Right hindlimb (tissue), 1 donor: ENCODE results near the gene TM9SF4.
"Not testable (repeated sequence)": the region's sequence is repeated elsewhere in the genome, so short reads cannot be mapped to it uniquely, and the experiment has no call there.

ENCODE experiments used
- DNase-seq: peaks from one replicate; pipeline ENCODE4 v3.0.0-alpha.2; 2018

TM9SF4 gene

DNA sequence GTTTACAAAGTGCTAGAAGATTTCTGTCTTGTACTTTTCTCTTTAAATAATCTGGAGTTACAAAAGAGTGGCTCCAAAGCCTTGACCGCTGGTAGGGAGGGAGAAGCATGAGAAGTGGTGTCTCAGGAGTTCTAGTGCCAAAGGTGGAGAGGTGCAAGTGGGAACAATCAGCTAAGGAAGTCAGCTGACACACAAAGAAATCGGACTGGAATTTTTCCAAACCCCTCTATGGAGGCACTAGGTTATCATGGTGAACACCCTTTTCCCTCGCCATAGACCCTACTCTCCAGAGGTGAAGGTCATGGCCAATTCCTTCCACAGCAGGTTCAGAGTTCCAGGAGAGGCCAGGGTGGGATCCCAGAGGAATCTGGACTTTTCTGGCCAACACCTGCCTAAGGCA lies 83.2 kb downstream of the TM9SF4 start:
- DNase-seq = no peak

DNA sequence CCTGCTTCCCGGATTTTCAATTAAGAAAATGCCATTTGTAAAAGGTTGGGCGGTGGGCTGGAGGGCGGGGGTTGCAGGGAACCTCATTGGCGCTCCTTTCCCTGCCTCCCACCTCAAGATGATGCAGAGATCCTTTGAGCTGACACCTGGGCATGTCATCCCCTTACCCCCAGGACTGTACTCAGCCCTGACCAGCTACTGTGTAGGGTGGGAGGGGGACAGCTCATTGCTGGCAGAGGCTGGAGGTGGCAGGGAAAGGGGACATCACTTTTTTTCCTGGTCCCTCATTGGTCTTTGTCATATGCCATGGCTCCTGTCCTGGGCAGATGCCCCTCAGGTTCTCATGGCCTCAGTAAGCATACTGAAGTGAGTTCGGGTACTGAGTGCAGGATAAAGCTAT lies 83.8 kb downstream of the TM9SF4 start:
- not testable (repeated sequence) for DNase-seq

DNA sequence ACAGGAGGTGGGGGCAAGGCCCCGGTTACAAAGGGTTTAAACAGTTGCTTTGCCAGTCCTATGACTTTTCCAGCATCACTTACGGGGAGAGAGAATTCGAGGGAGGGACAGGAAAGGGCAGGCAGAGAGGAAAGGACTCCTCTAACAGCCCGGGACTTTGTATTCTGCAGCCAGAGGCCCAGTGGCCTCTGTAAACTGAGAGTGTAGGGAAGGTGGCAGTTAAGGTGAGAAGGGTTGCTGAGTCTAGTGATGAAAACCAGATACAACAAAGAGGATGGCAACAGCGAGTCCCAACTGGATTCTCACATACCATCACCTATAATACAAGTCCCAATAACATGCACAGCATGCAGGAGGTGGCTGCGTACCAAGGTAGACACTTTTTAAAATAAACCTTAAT lies 84.5 kb downstream of the TM9SF4 start:
- no peak for DNase-seq

DNA sequence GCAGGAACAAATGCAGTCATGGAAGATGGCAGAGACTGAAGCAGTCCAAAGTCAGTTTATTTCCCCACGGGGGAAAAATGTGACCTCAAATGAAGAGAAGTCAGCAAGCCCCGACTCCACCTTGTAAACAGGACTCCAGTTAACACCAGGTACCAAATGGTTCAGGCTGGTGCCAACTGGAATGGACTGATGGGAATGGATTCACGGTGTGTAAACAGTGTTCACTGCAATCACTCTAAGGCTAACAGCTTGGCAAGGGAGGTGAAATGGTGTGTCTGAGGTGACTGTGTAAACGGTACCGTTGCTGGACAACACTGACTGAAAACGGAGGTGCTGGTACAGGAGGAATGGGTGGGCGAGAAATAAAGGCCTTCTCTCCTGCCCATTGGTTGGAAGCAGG lies 86.1 kb downstream of the TM9SF4 start:
- no peak for DNase-seq

DNA sequence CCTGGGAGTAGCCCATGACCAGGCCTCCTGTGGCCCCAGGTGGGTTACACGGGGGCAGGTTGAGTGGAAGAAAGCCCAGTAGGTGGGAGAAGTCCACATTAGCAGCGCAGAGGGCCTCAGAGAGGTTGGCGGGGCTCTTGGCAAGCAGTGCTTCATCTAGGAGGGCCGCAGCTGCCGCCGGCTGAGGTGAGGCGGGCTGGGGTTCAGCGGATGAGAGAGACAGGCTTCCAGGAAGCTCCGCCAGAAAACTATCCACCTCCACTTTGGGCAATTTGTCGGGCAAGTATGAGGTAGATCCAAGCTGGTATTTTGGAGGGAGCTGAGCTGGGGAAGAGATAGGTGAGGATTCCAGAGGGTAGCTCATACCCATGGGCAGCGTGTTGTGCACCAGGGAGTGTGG lies 87.1 kb downstream of the TM9SF4 start:
- DNase-seq = not testable (repeated sequence)

DNA sequence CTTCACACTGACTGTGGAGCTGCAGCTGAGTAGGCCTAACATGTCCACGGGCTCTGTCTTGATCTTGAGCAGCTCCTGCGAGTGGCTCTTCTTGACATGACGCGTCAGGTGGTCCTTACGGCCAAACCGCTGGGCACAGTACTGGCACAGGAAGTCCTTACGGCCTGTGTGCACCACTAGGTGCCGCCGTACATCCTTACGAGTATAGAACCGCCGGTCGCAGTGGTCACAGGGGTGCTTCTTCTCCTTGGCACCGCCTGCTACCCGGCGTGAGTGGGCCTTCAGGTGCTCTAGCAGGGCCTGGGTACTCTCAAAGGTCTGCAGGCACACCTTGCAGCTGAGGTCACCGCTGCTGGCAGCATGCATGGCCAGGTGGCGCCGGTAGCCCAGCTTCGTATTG lies 87.6 kb downstream of the TM9SF4 start:
- DNase-seq = not testable (repeated sequence)

DNA sequence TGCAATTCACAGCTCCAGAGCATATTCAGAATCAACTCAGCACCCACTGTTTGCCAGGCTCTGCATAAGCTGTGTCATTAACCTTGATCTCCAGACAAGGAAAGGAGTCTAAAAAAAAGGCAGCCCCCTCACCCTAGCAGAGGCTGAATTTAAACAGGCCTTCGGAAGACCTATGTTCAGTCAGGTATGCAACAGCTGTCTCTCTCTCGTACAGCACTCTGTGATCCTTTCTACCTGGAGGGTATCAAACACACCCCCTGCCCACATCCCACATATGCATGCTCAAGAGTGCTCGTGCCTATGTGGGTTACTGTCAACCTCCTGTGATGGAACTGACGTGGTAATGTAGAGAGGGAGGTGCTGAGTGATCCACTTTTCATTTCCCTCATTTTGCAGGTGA lies 89.5 kb downstream of the TM9SF4 start:
- DNase-seq = no peak

DNA sequence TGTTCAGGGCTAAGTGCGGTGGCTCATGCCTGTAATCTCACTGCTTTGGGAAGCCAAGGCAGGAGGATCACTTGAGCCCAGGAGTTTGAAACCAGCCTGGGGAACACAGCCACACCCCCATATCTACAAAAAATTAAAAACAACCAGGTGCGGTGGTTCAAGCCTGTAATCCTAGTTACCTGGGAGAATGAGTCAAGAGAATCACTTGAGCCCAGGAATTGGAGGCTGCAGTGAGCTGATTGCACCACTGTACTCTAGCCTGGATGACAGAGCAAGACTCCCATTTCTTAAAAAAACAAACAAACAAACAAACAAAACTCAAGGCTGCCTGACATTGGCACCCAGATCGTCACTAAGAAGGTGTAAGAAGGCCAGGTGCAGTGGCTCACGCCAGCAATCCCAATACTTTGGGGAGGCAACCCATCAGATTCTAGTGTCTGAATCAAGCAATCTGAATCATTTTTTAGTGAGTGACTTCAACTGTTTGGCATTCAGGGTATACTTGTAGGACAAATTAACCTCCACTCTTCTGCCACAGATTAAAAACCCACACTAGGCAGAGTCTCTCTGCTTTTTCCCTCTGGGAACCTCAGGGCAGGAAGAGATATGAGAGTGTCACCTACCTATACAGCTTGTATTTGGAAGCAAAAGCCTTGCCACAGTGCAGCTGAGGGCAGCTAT lies 91.9 kb downstream of the TM9SF4 start:
- DNase-seq = no peak

DNA sequence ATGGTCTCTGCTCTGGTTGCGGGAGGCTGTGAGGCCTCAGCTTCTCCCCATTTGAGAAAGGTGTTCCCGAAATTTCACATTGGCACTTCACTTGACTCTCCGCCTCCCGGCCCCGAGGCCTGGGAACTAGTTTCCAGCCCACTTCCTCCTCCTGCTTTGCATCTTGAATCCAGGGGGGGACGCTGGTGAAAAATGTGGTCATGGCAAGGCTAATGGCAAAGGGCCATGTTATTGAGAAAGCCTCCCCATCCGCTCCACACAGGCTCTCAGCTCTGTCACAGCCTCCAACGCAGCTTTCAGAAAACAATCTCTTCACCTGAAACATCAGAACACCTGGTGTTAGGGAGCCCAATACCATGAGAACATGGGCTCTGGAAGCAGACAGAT lies 92.5 kb downstream of the TM9SF4 start:
- DNase-seq = no peak

DNA sequence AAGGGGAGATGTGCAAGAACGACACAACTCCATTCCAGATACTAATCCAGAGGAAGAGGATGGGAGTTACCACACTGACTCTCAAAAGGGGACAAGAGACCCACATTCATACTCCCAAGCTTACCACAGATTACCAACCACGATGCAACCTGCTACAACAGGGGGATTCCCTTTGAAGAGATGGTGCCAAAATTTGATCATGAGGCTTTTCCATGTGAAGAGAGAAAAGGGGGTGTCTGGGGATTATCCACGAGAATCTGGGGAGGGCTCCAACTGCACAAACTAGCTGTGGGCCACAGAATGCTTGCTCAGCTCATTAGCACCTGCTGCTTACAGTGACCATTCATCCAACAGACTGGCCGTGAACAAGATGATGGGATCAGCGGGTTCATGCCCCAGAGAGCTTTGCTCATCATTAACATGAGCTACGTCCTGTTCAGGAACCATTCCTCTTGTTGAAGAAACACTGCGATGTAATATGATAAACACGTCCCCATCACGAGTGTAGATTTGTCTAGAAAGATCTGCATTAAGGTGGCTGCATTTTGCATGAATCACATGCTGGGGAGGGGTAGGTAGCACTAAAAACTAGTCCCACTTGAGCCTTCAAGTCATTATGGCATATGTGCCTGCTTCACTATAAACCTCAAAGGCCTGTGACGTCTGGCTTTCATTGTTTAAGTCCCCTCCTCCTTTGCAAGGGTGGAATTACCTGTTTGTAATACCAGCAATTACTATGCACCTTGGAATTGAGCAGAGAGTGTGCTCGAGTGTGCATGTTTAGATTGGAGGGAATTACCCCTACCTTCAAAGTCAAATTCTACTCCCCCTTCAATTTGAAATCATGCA lies 94.1 kb downstream of the TM9SF4 start:
- no peak for DNase-seq

DNA sequence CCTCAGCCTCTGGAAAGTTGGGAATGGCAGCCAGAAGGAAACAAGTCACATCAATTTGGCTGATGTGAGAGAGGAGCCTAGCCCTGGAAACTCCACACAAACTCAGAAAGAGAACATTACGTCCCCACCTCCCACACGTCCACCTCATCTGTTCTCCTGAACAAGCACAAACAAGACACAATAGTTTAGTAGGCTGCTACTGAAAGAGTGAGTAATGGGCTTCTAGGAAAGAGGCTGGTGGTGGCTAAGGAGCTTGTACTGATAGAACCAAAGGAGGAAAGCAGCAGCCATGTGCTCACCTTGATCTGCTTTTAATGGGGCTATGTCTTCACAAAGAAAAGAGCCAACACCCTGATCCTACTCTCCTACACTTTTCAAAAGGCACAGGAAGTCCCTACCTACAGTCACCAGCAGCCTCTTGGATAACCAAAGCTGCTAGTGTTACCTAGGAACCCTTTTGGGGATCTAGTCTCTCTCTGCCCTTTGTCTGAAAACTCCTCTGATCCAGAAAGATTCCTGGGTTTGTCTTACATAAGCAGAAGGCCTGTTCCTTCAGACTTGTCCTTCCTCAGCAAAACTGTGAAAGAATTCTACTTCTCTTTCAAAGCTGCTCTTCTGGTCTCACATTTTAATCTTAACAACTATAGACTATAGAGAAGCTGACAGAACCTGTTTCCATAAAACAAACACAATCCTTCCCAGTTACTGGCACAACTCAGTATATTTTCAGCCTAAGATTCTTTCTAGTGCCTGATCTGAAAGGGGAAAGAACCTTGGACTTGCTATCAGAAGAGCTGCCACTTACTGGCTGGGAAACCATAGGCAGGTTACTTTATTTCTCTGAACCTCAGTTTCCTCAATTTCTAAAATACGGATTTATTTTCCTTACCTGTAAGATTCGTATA lies 94.9 kb downstream of the TM9SF4 start:
- no peak for DNase-seq

DNA sequence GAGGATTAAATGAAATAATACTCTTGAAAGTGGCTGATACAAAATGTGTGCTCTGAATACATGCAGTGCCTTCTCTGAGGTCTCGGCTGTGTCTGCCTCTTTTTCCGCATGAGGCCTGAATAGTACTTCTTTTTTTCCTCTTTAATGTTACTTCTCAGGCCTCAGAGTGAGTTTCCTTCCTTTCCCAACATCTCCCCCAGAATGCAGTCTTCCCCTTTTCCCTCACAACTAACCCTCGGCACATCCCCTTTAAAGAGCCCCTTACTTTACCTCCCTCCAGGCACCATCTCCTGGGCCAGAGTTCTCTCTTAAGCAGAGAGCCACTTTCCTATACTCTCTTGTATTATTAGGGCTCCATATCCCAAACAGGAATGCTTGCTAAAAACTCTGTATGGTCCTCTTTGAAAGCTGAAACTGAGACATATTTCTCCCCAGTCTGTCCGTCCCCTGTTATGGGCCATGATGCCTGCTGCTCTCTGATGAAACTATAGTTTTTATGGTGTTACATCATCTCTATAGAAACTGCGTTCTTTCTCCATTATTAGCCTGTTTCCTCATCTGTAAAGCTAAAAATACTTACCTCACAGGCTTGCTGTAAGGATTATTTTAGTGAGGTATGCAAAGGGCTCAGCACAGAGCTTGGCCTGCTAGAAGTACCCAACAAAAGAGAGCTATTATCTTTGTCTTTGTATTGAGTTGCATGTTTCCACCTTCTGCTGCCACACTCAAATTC lies 95.8 kb downstream of the TM9SF4 start:
- no peak for DNase-seq

DNA sequence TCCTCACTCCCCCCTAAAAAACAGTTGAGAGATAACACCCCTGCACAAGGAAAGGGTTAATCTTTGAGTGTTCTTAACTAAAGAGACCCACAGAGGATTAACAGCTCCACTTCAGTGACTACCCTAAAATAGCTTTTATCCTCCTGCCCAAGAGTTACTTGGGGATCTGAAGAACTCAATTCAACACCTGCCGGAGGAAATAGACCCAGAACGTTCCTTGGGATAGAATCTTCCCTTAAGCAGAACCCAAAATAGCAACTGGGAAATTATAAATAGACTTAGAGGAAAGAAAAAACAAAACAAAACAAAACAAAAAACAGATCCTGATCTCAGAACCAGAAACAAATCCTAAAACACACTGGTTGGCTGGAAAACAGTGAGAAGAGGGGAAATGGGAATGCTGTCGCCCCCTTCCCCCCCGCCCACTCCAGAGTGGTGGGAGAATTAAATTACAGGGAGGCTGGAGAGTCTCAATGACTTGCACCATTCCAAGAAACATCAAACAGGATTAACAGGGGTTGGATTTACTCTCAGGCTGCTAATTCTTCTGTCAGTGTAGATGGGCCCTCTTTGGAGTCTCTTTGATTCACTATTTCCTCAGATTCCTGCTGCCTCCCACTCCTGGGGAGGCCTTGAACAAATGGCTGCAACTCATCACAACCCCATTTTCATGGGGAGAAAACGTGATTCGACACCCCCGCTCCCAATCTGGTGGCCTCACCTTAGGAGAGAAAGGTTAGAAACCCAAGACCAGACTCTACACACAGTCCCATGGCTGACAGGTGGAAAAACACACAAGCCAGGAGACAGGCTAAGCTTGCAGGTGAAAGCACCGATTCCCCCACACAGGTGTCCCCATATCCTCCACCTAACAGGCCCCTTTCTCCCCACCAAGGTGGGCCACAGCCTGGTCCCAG lies 96.6 kb downstream of the TM9SF4 start:
- DNase-seq = no peak

DNA sequence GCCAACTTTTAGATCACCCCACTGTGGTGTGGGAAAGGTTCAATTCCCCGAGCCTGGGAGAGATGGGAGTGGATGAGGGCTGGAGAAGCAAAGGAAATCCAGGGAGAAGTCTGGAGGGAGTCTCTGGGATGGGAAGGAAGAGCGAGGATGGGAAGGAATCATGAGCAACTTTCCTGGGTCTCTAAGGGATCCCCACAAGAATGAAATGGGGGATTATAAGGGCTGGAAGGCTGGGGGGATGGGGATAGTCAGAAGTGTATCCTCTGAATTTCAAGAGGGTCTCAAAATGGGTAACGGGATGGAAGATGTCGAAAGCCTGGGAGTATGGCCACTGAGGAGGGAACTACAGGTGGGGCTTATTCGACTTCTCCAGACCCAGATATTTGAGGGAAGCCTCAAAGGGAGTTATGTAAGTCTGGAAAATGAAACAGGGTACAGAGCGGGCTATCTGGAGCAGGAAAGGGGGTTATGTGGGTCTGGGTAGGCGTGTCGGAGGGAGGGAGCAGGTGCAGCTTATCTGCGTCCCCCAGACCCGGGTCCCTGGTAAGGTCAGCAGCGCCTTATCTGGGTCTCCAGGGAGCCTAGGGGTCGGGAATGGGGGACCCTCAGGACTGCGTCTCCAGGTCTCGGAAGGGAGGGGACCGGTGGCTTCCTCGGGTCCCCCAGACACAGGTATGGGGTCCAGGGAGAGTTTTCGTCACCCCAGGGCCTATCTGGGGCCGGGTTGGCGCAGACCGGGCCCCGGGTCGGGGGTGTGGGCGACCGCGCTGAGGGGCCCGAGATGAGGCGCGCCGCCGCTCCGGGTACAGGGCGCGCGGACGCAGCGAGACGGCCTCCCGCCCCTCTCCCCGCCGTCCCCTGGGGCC lies 97.5 kb downstream of the TM9SF4 start:
- DNase-seq = no peak

DNA sequence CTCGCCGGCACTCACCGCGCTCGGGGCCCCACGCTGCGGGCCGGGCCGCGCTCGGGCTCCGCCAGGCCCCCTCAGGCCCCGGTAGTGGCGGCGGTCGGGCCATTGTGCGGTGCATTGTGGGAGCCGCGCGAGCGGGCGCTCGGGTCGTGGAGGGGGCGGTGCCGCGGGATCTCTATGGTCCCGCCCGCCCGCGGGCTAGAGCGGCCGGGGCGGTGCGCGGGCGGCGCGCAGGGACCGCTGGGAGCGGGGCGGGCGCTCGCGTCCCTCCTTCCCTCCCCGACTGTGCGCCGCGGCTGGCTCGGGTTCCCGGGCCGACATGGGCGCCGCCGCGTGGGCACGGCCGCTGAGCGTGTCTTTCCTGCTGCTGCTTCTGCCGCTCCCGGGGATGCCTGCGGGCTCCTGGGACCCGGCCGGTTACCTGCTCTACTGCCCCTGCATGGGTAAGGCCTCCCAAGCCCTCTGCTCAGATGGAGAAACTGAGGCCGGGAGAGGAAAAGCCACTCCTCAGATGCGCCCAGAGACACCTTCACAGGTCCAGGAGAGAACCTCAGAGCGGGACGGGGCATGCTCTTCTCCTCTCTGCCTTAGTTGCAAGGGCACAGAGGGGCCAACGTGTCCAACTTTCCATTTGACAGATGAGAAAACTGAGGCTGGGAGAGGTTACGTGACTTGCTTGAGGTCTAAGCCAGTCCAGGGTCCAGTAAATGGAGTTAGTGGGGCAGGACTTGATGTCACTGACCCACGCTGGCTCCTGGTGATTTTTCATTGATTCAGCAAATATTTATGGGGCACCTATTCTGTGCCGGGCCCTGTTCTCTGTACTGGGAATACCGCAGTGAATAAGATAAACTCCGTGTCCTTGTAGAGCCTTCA lies 98.3 kb downstream of the TM9SF4 start, which contains the start of the genes PLAGL2 and POFUT1:
Gene PLAGL2 (minus strand): TSS at position 118 of the 873 bp plus-strand sequence. CDS start 5,565 bp downstream, outside the sequence.
Gene POFUT1 (plus strand): TSS at position 255 of the 873 bp plus-strand sequence. CDS start 62 bp downstream, at position 317.
- peak; percentile 91 for DNase-seq

DNA sequence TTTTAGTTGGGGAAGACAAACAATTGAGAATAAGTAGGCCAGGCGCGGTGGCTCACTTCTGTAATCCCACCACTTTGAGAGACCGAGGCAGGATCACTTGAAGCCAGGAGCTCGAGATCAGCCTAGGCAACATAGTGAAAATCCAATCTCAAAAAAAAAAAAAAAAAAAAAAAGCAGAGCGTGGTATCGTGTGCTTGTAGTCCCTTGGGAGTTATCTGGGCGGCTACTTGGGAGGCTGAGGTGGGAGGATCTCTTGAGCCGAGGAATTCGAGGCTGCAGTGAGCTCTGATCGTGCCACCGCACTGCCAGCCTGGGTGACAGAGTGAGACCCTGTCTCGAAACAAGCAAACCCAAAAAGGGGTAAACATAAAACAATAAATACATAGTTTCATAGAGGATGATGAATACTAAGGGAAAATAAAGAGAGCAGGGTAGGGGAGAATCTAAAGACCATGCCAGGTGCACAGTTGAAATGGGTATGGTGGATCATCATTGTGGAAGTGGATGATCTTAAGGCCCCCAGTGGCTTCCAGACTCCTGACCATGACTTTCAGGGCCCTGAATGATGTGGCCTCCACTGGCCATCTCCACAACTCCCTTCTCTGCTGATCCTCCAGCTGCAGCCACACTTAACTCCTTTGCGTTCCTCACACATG lies 99.1 kb downstream of the TM9SF4 start:
- no peak for DNase-seq

DNA sequence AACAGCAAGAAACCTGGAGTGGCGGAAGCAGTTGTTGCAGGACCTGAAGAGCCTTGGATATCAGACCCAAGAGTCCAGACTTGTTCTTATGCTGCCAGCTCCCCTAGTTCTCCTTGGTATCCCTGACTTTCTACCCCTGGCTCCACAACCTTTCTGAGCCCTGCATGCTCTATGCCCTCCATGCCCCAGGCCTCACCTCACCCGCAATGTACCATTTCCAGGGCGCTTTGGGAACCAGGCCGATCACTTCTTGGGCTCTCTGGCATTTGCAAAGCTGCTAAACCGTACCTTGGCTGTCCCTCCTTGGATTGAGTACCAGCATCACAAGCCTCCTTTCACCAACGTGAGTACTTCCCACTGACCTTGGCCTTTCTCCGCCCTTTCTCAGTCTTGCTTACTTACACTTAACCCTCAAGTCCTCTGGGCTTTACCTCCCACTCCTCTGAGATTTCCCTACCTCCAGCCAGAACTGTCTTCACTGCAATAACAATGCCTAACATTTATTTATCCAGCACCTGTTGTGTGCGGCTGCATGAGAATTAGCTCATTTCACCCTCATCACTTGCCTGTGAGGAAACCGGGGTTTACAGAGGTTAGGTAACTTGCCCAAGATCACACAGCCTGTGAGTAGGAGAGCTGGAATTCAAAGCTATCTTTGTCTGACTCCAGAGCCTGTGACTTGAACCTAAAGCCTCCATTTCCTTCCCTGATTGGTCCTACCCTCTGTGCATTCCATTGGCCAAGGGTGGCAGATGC lies 100.5 kb downstream of the TM9SF4 start:
- DNase-seq = no peak

DNA sequence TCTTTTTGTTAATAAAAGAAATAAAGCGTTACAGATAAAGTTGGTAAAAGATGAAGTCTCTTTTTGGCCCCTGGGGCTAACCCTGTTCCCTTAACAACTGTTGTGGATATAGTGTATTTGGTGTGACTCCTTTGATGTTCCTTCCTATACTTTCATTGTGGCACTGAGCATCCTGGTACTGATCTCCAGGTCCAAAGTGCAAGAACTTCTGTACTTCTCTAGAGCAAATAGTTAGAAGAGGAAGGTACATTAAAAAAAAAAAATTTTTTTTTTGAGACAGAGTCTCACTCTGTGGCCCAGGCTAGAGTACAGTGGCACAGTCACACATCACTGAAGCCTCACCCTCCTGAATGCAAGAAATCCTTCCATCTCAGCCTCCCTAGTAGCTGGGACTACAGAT lies 104.4 kb downstream of the TM9SF4 start:
- no peak for DNase-seq
